NCI-H1694 treated with DMSO at 0.1 percent for 48 hours (cell line): ENCODE data around the gene VOPP1.
"Not testable (repeated sequence)": the region's sequence is repeated elsewhere in the genome, so short reads cannot be mapped to it uniquely, and the experiment has no call there.

Source experiments
- DNase-seq: peaks from one replicate; lab custom pipeline; 2025; lab: John Stamatoyannopoulos, UW

The VOPP1 gene

DNA sequence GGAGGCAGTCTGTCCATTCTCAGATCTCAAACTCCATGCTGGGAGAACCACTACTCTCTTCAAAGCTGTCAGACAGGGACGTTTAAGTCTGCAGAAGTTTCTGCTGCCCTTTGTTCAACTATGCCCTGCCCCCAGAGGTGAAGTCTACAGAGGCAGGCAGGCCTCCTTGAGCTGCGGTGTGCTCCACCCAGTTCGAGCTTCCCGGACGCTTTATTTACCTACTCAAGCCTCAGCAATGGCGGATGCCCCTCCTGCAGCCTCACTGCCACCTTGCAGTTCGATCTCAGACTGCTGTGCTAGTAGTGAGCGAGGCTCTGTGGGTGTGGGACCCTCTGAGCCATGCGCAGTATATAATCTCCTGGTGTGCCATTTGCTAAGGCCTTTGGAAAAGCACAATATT is 10.4 kb upstream of the VOPP1 start:
- DNase-seq, result not testable (repeated sequence)

- DNase-seq, result no peak
These were observed 4.5 kb upstream of the VOPP1 start for GRCh38 chr7:55576753-55577152.

DNA sequence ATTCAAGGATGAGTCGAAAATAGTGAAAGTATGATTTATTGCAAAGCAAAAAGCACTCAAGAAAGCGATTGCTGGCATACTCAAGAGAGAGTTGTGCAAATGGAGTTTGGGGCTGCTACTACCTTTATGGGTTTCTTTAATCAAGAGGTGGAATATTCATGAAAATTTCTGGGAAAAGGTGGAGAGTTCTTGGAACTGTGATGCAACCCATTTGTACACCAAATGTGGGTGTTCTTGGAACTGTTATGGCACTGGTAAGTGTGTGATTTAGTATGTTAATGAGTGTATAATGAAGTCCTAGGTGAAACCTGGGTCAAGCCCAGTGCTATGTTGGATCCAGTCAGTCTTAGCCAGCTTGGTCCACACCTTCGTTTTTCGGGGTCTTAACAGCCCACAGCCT is 3.4 kb upstream of the VOPP1 start:
- DNase-seq, result no peak

- no peak for DNase-seq
These were observed 2.8 kb upstream of the VOPP1 start for GRCh38 chr7:55575098-55575497.

DNA sequence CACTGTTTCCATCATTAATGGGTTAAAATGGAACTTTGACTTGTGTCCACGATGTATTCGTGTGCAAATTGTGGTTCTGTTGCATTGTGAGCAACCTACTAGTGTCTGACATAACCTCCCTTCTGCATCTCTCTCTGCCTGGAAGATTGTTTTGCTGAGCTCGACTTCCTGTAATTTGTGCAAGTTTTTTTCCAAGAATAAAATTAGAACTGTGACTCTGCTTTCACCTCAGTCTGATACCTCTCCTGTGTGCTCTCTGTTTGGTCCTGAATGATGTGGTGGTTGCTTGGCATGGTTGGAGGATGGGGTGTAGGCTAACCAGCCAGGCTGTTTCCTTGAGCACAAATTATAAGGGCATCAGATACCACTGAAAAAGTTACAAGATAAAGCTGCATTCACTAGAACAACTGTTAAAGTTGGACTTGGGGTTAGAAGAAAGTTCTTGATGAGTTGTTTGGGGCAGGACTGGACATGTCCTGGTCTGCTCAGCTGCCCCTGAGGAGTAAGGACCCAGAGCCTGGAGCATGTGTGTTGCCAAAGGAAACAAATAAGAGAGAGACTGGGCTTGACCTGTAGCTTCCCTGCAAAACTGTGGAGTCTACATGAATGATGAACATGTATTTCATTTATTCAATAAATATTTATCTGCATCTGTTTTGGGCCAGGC is 1.9 kb upstream of the VOPP1 start:
- DNase-seq, result no peak

DNA sequence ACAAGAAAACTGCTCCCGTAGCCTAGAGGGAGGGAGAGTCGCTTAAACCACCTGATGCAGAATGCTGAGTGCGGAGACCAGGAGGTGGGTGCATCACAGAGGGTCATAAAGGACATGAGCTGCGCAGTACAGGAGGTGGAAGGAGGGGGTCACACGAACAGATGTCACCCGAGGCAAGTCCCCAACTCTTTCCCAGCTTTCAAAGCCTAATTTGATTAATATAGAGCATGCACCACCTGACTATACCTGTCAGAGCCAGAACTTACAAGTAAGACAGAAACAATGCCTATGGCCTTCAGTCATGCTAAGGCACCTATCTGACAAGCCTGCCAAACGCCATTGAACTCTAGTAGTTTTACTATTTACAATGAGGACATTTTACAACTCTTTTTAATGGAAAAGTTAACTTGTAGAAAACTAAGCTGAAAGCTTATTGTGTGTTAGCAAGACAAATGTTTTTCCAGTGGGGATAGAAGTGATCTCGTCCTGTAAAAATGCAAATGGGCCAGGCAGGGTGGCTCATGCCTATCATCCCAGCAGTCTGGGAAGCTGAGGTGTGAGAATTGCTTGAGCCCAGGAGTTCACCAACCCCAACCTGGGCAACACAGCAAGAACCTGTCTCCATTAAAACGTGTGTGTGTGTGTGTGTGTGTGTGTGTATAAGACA is 1.1 kb upstream of the VOPP1 start:
- no peak for DNase-seq

DNA sequence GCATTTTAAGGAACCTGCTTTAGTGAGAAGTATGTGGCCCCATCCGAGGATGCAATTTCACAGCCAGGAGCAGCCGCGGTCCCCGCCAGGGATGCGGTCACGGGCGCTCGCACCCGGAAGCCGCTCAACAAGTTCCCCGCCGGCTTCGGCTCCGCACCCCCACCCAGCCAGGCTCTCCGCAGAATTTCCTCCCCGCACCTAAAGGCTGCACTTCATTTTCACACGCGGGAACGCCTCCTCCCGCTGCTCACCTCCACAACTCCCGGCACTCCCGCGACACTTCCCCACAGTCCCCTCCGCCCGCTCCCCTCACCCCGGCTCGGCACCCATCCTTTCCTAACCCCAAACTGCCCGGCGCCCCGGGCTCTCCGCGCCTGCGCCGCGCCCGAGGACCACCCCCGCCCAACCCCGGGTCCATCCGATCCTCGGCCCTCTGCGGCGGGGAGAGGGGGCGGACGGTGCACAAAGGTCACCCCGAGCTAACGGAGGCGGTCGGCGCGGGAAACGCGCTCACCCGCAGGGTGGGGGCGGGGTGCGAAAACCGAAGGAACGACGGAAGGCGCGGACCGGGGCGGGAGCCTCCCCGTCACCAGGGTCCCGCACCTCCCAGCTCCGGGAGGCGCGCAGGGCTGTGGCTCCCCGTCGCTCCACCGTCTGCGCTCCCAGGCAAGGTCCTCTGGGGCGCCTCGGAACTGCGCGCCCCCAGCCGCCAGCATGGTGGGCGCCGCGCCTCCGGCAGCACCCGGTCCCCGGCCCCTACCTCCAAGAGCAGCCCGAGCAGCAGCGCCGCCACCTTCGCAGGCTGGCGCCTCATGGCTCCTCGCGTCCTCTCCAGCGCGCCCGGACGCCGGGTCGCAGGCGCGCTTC is 558 bp downstream of the VOPP1 start:
- DNase-seq, result no peak

GRCh38 chr7:55570939-55571338 is 1.4 kb downstream of the VOPP1 start:
- no peak for DNase-seq

GRCh38 chr7:55570218-55570873 is 2.0 kb downstream of the VOPP1 start:
- DNase-seq, result no peak

- DNase-seq, result no peak
These were observed 2.5 kb downstream of the VOPP1 start for GRCh38 chr7:55569797-55570196.

- DNase-seq, result no peak
These were observed 3.0 kb downstream of the VOPP1 start for GRCh38 chr7:55569269-55569663.

- DNase-seq, result no peak
These were observed 3.6 kb downstream of the VOPP1 start for GRCh38 chr7:55568613-55569268.

DNA sequence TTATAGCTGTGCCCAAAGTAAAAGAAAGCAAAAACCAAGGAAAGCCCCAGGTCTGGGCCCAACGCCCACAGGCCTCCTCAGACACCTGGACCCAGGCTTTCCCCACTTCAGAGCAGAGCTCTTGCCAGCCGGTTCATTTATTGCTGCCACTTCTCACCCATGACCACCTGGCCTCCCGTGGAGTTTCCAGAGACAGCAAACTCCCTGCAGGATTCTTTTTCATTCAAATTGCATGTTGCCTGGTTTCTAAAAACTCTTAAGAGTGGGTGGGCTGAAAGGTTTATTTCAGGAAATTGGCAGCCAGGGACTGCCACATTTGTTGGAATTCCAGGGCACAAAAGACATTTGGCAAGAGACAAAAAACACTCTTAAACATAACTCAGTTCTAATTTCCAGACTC is 4.7 kb downstream of the VOPP1 start:
- no peak for DNase-seq

GRCh38 chr7:55565681-55566080 is 6.6 kb downstream of the VOPP1 start:
- no peak for DNase-seq

DNA sequence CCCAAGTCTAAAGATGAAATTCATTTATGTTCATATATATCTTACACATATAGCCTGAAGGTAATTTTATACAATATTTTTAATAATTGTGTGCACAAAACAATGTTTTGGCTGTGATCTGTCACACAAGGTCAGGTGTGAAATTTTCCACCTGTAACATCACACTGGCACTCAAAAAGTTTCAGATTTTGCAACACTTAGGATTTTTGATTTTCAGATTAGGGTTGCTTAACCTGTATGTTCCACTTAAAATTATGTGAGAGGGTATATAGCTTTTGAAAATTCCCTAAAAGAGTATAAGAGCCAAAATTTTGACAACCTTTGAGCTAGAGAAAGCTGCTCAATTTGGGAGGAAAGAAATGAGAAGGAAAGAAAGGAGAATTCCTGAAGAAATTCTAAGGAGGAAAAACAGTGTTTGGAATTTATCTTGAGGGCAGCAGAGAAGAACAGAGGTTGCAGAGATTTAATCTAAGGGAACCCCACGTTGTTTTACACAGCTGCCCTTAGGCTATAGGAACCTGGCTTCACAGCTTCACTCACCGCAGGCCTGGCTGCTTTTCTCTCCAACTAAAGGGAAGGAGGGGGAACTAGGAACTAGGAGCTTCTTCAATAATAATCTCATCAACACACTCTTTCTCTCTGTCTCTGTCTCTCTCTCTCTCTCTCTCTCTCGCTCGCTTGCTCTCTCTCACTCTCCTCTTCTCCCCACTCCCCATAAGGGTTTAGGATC is 8.5 kb downstream of the VOPP1 start:
- DNase-seq, result no peak

- no peak for DNase-seq
These were observed 10.6 kb downstream of the VOPP1 start for GRCh38 chr7:55561690-55562089.

- no peak for DNase-seq
These were observed 13.1 kb downstream of the VOPP1 start for GRCh38 chr7:55558962-55559920.

DNA sequence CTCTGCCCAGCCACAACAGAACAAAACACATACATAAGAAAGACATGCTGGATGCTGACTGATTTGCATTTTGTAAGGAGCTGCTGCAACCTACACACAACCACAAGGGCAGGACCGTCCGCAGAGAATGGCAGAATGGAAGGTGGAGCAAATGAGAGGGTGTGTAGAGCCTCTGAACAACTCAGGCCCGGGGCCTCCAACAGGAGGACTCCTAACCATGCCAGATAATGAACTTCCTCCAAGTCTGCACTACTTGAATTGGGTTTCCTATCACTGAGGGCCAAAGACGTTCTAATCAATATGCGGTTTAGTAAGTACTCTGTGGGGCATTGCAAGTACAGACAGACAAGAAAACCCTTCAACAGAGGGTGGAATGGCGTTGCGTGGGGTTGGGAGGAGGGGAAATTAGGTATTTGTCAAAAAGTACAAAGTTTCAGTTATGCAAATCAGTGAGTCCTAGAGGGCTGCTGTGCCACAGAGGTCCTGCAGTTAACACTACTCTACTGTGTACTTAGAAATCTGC is 14.6 kb downstream of the VOPP1 start:
- no peak for DNase-seq

GRCh38 chr7:55556492-55556891 is 15.8 kb downstream of the VOPP1 start:
- no peak for DNase-seq

GRCh38 chr7:55556031-55556430 is 16.3 kb downstream of the VOPP1 start:
- no peak for DNase-seq
